ENCODE measurements around the gene USP22.
"Not testable (repeated sequence)": the region's sequence is repeated elsewhere in the genome, so short reads cannot be mapped to it uniquely, and the experiment has no call there.

The USP22 gene

DNA sequence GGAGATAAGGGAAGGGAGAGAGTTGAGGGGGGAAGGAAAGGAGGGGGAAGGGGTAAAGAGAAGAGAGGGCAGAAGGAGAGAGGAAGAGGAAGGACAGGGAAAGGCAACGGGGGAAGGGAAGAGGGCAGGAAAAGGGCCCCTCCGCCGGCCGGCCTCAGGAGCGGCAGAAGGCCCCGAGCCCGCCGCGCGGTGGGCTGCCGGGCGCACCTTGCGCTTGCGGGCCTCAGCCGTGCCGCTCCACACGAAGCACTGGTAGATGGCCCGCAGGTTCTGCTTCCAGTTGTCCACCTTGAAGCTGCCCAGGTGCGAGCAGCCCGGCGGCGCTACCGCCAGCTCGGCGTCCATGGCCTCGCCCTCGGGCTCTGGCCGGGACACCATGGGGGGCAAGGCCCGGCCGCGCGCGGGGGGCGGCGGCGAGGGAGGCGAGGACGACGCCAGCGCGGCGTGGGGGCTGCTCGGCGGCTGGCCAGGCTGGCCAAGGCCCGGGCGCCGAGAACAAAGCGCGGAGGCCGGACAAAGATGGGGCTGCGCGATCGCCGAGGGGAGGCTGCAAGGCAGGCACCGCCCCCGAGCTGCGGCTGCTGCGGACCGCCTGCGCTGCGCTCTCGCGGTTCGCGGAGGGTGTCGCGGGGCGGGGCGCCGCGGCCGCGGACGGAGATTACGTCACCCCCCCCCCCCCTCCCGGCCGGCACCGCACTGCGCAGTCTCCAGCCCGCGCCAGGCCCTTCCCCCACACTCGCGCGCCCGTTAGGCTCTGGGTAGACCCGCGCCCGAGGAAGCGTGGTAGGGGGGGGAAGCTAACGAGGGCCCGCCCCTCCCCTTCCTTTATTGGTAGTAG lies at the start of gene USP22:
Gene USP22, minus strand, starts transcription at position 554 of the 838 bp plus-strand sequence. Its CDS starts 176 bp downstream, at position 378.
- no peak for DNase-seq

DNA sequence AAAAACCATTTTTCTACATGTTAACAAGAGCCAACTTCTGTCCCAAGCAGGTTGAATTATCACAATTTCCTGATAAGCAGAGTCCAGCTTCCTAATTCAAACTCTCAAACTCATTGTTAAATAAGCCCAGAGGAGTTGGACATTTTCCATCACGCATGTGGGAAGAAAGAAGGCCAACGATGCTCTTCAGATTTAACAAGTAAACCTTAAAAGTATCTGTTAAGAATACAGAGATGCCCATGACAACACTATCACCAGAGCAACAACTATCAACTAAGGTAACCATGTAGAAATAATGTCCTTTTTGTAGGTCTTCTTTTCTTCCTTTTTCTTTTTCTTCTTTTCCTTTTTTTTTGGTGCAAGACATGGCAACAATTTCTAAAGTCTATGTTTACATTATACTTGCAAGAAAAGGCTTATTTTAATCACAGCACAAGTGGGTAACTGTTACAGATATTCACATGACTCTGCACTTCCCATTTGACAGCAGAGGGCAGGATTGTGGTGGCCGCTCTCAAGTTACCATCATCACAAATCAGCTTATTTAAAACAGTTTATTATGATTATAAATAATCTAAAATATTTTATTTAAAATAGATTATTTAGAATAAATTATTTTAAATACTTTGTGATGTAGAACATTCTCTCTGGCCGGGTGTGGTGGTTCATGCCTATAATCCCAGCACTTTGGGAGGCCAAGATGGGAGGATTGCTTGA lies 48.2 kb upstream of the USP22 start:
- no peak for DNase-seq

DNA sequence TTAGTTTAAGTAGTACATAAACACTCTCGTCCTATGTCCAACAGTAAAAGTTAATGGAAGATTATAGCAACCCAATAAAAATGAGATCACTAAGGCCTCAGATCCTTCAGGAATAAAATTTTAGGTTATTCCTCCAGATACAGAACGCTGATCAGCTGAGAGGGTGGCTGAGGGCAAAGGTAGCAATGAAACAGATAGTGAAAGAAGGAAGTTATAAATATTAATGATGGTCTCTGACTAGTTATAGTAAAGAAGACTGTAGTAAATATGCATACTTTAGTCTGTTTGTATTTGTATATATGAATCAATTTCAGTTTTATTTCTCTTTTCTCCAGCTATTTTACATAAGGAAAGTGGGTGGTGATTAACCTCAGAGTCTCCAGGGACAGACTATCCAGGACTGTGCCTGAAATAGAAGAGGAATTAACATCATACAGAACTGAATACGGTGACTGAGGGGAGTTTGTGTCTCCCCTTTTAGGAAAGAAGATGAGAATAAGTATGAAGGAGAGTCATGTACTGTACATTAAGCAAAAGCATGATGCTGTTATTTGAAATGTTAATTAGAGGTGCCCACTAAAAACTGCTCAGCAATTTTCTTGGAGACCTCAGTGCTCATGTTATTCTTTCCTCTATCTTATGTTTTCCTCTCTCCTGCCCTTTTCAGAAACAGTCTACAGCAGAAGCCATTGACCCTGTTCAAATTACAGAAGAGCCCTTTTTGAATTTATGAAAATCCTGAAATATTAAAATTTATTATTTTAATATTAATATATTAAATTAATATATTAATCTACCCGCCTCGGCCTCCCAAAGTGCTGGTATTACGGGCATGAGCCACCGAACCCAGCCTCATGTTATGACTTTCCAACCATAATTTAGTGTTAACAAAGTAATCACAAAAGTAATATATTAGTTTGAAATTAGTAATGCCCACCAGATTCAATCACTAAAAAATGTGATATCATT lies 47.4 kb upstream of the USP22 start:
- DNase-seq = no peak

DNA sequence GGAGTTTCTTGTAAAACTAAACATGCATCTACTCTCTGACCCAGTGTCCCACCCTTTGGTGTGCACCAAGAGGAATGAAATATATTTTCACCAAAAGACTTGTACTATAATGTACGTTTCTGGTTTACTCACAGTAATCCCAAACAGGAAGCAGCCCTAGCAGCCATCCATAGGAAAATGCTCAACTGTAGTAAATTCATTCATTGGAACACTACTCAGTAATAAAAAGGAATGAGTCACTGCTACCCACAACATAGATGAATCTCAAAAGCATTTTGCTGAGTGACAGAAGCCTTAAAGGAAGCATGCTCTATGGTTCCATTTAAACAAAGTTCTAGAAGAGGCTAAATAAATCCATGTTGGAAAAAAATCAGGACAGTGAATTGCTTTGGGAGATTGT lies 46.3 kb upstream of the USP22 start:
- no peak for DNase-seq

DNA sequence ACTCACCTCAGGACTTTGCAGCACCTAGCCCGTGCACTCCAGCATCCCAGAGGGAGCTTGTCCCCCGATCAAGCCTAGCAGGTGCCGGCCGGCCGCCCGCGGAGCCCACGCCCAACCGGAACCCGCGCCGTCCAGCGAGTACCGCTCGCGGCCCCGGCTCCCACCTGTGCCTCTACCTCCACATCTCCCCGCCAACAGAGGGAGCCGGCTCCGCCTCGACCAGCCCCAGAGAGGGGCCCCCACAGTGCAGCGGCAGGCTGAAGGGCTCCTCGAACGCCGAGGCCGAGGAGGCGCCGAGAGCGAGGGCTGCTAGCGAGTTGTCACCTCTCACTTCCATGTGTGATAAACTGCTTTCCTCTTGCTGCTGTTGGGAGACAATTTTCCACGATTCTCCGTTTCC lies 42.9 kb upstream of the USP22 start:
- no peak for DNase-seq

DNA sequence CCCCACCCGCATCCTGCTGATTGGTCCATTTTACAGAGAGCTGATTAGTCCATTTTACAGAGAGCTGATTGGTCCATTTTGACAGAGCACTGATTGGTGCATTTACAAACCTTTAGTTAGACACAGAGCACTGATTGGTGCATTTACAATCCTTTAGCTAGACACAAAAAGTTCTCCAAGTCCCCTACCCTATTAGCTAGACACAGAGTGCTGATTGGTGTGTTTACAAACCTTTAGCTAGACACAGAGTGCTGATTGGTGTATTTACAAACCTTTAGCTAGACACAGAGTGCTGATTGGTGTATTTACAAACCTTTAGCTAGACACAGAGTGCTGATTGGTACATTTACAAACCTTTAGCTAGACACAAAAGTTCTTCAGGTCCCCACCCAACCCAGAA lies 42.5 kb upstream of the USP22 start:
- DNase-seq = not testable (repeated sequence)

DNA sequence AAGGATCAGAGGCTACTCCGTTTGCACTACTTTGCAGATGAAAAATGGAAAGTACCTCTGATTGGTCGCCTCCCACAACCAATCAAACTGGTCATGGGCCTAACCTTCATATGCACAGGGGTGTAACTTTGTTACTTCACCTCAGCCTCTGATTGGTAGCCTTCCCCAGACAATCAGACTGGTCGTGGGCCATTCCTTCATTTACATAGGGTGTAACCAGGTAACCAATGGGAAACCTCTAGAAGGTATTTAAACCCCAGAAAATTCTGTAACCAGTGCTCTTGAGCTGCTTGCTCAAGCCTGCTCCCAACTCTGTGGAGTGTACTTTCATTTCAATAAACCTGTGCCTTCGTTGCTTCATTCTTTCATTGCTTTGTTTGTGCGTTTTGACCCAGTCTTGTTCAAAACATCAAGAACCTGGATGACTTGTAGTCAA lies 39.2 kb upstream of the USP22 start:
- DNase-seq = no peak

DNA sequence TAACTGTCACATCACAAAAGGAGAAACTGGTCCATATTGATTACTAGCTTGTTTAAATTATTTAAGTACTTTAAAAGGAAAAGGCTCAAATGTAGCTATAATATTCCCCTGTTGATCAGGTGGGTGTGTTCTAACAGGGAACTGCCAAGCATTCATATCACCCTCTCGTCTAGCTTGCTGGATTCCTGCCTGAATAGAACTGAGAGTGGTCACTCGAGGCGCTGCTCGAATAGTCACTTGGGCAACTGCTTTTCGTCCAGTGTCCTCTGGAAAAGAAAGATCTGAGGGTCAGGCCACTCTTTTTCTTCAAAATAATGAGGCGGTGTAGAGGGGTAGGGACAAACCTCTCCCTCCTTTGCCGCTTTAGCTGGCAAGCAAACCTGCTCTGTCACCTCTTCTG lies 36.4 kb upstream of the USP22 start:
- no peak for DNase-seq

DNA sequence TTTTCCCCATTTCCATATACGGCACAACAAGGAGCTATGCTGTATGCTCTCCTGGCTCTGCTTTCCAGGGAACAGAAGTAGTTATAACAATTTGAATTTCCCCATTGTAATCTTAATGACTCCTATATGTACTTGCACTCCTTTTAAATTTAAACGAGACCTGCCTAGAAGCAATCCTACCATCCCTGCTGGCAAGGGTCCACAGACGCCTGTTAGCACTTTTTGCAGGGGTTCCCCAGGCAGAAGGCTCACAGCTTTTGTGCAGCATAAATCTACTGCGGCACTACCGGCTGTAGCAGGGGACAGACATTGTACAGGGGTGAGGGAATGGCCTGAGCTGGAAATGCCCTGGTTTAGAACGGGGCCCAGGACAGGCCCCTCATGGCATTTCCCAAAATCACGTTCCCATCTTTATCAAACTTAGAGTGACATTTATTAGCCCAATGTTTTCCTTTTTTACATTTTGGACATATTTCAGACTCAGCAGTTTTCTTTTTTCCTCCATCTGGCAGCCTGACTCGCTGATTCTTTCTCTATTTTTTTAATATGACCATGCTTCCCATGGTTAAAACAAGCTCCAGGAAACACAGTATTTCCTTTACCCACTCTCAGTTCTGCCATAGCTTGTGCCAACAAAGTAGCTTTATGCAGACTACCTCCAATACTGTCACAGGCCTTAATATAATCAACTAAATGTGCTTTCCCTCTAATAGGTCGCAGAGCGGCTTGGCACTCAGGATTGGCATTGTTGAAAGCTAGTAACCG lies 35.4 kb upstream of the USP22 start:
- DNase-seq = no peak

DNA sequence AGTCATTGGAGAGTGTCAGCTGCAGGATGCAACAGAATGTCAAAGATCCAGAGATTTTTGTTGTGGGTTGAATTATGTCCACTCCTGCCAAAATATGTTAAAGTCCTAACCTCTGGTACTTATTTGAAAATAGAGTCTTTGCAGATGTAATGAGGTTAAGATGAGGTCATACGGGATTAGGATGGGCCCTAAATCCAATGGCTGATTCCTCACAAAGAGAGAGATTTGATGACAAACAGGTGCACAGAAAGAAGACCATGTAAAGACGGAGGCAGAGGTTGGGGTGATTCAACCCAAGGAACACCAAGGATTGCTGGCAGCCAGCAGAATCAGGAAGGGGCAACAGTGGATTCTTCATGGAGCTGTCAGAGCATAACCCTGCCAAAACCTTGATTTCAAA lies 34.5 kb upstream of the USP22 start:
- no peak for DNase-seq

DNA sequence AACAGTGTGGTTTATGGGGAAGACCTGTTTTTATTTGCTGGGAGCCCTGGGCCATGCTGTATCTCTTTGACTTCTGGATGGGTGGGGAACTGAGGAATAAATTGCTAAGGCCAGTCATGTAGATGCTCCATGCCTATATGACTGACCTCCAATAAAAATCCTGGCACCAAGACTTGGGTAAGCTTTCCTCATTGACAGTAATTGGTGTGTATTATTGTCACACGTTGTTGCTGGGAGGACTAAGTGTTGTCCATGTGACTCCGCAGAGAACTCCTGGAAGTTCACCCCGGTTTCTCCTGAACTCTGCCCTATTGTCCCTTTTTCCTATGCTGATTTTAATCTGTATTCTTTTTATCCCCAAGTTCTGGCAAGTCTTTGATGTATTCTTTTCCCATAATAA lies 33.4 kb upstream of the USP22 start:
- no peak for DNase-seq

DNA sequence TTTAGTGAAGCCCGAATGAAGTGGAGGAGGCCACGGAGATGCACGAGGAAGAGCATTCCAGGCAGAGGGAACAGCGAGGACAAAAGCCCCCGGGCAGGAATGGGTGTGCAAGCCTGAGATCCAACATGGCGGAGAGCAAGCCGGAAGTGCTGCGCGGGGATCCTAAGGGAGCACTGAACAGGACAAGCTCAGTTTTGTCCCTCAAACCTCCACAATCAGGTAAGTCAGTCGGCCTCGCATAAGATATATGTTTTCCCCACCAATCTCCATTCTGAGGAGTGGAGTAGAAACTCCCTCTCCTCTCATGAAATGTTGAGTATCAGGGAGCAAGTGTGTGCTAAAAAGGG lies 32.9 kb upstream of the USP22 start:
- no peak for DNase-seq

DNA sequence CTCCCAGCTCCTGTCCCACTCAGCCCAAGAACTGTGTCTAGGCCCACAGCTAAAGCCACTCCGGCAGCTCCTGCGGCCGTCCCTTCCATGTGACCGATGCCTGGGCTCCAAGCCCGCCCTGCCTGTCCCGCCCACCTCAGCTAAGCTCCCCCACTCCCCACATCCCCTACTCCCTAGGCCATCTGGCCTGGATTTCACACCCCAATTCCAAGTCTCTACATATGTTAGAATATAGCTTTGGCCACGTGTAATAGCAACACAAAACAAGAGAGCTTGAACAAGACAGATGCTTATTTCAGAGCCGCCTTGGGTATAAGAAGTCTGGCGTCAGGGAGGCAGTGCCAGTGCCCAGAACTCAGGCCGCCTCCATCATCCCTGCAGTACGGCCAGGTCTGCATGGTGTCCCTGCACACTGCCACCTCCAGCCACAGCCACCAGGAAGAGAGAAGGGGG lies 30.0 kb upstream of the USP22 start:
- DNase-seq = peak; percentile 89

DNA sequence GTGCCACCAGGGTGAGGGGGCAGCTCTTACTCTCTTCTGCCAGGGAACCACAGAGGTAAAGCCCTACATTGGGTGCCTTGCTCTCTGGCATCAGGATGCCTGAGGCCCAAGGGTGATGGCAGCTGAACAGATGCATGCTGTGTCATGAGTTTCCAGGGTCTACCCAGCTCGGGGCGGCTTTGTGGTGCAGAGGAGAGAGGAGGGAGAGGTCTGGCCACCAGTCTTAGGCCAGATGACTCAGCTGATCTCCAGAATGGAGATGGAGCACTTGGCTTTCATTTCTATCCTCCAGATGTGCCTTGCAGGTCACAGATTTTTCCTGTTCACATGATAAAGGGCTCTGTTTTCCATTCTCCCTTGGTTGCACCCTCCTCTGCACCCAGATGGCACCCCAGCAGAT lies 23.6 kb upstream of the USP22 start:
- DNase-seq = no peak

DNA sequence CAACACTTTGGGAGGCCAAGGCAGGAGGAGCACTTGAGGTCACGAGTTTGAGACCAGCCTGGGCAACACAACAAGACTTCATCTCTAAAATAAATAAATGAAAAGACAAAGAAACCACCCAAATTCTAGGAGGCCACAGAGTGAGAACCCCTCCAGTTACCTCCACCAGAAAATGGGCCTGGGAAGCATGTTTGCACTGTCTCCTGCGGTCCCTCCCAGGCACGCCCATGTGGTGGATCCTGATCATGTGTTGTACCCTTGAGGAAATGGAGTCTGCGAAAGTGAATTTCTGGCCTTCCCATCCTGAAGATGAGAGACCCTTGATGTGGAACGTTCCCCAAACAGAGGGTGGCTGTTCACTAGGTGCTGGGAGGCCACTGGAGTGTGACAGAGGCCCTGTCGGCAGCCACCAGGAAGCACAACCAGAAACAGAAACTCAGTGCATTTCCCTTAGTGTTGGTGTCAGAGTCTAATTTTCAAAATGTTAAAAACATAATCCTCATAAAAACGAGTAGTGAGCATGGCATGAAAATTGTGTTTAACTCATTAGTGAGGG lies 19.2 kb upstream of the USP22 start:
- no peak for DNase-seq

DNA sequence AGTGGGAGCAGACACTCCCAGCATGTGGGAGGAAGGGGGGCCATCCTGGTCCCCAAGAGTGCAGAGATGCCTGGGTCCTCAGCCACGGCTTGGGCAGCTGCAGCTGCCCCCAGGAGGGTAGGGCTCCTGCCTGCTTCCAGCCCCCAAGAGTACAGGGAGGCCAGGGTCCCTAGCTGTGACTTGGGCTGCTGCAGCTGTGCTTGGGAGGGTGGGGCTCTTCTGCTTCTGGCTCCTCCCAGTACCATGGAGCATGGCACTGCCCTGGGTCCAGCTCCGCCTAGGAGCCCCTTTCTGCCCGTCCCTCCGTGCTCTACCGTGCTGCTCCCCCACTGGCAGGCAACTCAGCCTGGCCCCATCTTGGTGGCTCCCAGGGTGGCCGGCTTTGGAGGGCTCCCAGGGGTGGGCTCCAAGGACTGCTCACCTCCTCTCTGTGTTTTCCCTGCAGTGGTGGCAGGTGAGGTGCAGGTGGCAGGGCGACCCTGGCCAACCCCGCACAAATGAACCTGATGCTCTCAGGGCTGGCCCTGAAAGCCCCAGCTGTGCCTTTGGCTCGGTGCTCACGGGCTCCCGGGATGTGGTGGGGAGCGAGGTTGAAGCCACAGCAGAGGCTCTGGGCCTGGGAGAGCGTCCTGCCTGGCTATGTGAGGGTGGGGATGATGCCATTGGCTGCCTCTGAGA lies 18.5 kb upstream of the USP22 start:
- DNase-seq = no peak

DNA sequence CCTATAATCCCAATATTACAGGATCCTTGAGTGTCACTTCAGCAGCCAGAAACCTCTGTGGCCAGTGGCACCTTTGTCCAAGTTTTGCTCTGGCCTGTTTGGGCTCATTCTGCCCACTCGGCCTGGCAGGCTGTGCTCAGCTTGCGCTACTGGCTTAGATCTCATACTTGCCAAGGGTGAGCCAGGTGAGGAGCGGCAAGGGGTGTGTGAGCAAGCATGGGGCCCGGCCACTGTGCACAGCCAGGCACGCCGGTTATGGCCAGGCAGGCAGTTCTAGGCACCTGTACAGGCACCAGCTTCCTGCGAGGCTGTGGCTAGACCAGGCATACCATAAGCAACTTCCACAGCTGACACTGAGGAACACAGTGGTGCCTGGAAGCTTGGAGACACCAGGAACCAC lies 16.9 kb upstream of the USP22 start:
- DNase-seq = no peak

DNA sequence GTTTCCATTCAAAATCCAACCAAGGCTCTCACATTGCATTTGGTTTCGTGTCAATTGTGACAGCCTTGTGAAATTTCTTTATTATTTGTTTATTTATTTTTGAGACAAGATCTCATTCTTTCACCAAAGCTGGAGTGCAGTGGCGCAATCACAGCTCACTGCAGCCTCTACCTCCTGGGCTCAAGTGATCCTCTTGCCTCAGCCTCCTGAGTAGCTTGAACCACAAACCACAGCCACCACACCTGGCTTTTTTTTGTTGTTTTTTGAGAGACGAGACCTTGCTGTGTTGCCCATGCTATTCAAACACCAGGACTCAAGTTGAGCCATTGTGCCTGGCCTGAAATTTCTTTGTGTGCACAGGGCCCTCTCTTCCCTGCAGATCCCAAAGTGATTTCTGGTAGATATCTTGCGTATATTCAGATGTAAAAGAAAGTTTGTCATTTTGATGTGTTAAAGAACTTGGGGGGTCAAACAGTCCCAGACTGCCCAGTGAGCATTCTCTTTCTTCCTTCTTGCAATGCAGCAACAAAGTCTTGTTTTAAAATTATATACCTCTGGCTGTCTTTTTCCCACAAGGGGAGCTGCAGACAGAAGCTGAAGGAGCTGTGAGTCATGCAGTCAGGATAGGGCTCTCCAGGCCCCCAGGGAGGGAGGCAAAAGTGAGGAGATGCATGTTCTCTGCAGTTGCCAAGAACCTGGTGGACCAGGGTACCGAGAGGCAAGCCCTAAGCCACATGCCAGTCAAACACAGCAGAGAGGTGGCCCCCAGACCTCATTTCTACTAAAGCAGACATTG lies 15.5 kb upstream of the USP22 start:
- no peak for DNase-seq

DNA sequence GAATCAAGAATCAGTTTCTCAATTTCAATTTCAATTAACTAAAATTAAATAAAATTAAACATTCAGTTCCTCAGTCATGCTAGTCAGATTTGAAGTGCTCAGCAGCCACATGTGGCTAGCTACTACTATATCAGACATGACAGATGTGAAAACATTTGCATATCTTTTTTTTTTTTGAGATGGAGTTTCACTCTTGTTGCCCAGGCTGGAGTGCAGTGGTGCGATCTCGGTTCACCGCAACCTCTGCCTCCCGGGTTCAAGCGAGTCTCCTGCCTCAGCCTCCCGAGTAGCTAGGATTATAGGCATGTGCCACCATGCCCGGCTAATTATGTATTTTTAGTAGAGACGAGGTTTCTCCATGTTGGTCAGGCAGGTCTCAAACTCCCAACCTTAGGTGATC lies 10.2 kb upstream of the USP22 start:
- not testable (repeated sequence) for DNase-seq

DNA sequence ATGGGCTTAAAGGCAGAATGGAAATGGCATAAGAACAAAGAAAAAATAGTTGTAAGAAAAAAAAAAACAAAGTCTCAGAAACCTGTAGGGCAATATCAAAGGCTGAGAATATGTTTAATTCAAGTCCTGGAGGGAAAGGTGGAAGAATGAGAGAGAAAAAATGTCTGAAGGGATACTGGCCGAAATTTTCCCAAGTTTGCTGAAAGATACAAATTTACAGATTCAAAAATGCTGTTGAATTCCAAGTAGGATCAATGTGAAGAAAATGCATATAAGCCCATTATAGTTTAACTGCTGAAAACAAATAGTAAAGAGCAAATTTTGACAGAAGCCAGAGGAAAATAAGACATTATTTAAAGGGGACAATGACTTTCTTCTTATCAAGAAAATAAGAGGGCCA lies 6.6 kb upstream of the USP22 start:
- no peak for DNase-seq

DNA sequence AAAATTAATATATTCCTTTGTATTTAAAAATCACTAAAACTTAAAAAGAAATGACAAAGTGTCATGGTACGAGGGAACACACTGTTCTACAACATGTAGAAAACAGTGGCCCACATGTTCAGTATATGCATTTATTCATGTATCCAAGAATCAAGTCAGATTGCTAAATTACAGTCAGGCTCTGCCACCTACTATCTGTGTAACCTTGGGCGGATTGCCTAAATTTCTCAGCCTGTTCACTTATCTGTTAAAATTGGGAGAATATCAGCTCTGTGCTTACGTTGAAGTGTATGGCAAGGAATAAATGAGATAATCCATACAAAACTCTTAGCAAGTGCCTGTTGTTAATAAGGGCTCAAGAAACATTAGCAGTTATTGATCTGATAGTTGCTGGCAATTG lies 3.4 kb upstream of the USP22 start:
- no peak for DNase-seq

Data from right hindlimb (tissue), 1 donor.